Skeletal muscle satellite cell (primary cell): ENCODE measurements around the gene MICOS13.

Source experiments
- H3K27me3 ChIP-seq: 2 replicates; pipeline ENCODE4 v1.7.0; 2013; ENCODE audit warnings: low read length; ENCODE audit not compliant: control insufficient read depth, insufficient read depth
- H3K36me3 ChIP-seq: 2 replicates; pipeline ENCODE4 v1.7.0; 2013; ENCODE audit warnings: mild to moderate bottlenecking, control low read depth, low read length; ENCODE audit not compliant: insufficient read depth
- H3K4me1 ChIP-seq: 2 replicates; pipeline ENCODE4 v1.7.0; 2013; ENCODE audit warnings: low read length; ENCODE audit not compliant: control insufficient read depth, insufficient read depth
- H3K4me2 ChIP-seq: 2 replicates; pipeline ENCODE4 v1.7.0; 2013; ENCODE audit warnings: mild to moderate bottlenecking, low read length
- H3K4me3 ChIP-seq: 2 replicates; pipeline ENCODE4 v1.7.0; 2013; ENCODE audit warnings: low read length
- H3K9ac ChIP-seq: 2 replicates; pipeline ENCODE4 v1.7.0; 2013; ENCODE audit warnings: mild to moderate bottlenecking, low read depth, low read length, moderate library complexity
- H3K9me3 ChIP-seq: replicated peaks from 2 replicates; pipeline ENCODE4 v1.7.0; 2013; ENCODE audit warnings: mild to moderate bottlenecking, control low read depth, low read length

MICOS13 gene

DNA sequence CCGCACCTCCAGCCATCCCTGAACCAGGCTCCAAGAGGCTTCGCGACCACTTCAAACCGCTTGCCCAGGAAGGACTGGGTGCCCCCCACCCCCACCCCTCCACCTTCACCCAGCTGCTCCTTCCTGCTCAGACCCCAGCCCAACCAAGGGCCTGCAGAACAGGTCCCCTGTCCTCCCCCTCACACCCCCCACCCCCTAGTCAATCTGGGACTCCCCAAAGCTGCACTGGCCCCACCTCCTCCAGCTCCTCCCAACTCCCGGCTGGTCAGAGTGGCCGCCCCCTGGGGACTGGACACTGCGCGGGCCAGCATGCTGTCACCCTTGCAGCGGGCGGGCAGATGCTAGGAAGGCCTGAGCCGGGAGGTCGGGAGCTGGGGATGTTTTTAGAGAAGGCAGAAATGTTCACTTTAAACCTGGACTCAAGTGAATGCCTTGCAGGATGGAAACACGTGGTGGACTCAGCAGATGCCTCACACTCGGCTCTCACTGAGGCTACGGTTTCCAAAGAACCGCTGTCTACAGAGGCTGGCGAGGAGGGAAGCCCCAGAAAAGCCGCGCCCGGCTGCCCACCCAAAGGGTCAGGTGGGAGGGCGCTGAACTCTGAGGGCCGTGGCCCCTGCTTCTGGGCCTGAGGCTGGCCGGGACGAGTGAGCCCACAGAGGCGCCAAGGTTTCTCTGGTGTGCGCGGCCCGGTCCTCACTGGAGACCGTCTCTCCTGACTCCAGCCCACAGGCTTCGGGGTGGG is 17.7 kb upstream of the MICOS13 start:
- Histone ChIP-seq H3K36me3 (peaks cover 64% of the 10 kb centered on the region), H3K4me3 (no peak overlapping the region), H3K4me2 (no peak overlapping the region), H3K9ac (no peak overlapping the region), H3K27me3 (no peaks in the 10 kb centered on the region), H3K9me3 (no peaks in the 10 kb centered on the region), H3K4me1 (peaks cover 11% of the 10 kb centered on the region)

DNA sequence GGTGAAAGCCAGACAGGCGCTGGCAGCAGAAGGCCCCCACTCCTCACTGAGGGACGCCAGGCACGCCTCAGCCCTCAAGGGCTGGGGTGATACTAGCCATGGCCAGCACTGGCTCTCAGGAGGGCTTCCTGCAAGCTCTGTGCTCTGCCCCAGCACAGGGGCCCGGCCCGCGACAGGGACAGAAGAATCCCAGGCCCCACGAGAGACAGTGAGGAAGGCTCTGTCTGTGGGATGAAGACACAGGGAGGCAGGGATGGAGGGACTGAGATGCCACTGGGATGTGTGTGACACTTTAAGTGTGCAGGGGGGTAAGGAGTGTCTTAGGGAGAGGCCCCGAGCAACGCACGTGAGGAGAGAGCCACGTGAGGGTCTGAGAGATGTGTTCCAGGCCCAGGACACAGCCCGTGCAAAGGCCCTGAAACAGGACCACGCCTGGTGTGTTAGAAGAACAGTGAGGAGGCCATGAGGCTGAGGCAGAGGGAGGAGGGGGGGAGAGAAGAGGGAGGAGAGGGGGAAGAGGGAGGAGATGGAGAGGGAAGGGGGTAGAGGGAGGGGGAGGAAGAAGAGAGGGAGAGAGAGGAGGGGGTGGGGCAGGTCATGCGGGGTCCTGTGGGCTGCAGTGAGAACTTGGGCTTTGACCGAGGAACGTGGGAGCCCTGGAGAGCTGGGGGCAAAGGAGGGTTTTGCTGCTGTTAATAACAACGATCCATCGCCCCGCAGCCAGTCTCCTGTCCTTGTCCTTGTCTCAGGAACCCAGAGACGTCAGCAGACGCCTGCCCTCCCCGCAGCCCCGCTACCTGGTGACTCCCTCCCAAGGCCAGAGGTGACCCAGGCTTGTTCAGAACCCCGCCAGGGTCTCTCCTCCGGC is 16.9 kb upstream of the MICOS13 start:
- peaks cover 72% of the 10 kb centered on the region for H3K36me3 ChIP-seq
- H3K9ac ChIP-seq = no peak overlapping the region
- no peaks in the 10 kb centered on the region for H3K27me3 ChIP-seq
- H3K4me1 ChIP-seq = peaks cover 17% of the 10 kb centered on the region
- no peak overlapping the region for H3K4me2 ChIP-seq
- H3K9me3 ChIP-seq = no peaks in the 10 kb centered on the region
- H3K4me3 ChIP-seq = no peak overlapping the region

DNA sequence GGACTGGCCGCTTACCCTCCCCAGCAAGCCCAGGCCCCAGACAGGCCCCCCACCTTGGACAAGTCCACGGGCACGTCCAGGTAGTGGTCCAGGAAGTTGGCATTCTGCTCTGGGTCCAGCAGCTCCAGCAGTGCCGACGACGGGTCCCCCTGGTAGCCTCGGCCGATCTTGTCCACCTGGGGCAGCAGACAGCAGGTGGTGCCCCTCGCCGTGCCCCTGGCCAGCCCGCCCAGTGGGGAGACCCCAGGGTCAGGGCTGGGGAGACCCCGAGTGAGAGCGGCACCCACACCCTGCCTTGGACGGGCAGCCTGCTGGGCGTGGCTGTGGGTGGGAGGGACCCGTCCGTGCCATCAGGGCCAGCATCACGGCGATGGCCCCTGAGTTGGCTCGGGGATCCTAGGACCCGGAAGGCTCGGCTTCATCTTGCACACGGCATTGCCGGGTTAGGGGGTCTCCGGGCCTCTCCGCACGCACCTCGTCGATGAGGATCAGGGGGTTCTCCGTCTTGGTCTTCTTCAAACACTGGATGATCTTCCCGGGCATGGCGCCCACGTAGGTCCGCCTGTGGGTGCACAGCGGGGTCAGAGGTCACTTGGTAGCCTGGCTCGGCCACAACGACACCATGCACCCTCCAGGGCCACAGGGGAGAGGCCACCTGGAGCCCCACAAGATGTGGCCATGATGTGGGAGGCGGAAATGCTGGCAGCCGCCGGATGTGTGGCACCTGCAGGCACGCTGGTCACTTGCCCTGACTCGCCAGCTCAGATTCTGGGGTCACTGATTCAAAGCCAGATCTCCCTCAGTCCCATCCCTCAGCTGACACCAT is 16.1 kb upstream of the MICOS13 start:
- H3K27me3 ChIP-seq = no peaks in the 10 kb centered on the region
- H3K4me2 ChIP-seq = no peak overlapping the region
- H3K9ac ChIP-seq = no peak overlapping the region
- peaks cover 81% of the 10 kb centered on the region for H3K36me3 ChIP-seq
- H3K4me3 ChIP-seq = no peak overlapping the region
- no peaks in the 10 kb centered on the region for H3K9me3 ChIP-seq
- peaks cover 25% of the 10 kb centered on the region for H3K4me1 ChIP-seq

DNA sequence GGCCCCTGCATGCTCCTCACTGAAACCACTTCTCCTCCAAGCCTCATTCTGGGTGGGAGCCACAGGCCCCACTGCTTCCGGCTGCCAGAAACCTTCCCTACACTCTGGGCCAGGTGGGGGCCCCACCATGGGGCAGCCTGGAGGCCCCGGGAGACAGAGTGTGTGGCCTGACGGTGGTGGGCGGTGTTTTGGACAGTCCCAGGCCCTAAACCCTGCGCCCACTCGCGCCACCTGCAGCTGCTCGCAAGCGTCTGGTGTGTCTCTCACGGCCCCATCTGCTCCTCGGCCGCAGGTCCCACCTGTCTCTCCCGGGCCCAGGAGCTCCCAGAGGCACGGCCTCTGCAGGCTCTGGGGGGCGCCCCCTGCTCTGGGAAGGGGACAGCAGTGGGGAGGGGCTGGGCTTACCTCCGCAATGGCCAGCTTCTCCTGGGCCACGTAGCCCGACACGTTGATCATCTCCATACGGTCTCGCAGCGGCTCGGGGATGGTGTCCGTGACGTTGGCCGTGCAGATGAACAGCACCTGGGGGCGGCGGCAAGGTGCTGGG is 15.4 kb upstream of the MICOS13 start:
- Histone ChIP-seq H3K4me2 (no peak overlapping the region), H3K4me1 (peaks cover 25% of the 10 kb centered on the region), H3K4me3 (no peak overlapping the region), H3K9ac (no peak overlapping the region), H3K36me3 (peaks cover 86% of the 10 kb centered on the region), H3K27me3 (no peaks in the 10 kb centered on the region), H3K9me3 (no peaks in the 10 kb centered on the region)

DNA sequence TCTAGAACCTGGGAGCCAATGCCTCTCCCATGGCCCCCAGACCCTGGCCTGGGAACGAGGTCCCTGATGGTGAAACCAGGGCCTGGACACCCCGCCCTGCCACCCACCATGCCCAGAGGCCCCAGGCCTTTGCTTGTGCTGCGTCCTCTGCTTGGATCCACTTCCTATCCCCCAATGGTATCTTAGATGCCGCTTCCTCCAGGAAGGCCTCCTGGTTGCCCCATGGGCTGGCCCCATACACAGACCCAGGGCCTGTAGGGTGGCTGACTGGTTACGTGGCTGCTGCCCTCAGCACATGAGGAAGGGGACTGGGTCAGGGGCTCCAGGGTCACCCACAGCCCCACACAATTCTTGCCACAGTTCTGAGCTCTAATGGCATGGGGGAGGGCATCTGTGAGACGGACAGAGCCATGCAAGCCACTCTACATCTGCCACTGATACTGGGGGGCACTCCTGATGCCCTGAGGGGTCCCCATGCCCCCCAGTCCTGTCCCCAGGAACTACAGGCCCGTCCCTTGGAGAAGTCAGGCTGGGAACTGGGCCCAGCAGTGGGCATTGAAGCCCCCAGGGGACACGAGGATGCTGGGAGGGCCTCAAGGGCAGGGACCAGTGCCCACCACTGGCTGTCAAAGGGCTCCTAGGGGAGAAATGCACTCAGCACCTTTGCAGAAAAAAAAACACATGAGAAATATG is 14.8 kb upstream of the MICOS13 start:
- Histone ChIP-seq H3K4me2 (no peak overlapping the region), H3K4me3 (no peak overlapping the region), H3K27me3 (no peaks in the 10 kb centered on the region), H3K9ac (no peak overlapping the region), H3K4me1 (peaks cover 25% of the 10 kb centered on the region), H3K9me3 (no peaks in the 10 kb centered on the region), H3K36me3 (peaks cover 85% of the 10 kb centered on the region)

DNA sequence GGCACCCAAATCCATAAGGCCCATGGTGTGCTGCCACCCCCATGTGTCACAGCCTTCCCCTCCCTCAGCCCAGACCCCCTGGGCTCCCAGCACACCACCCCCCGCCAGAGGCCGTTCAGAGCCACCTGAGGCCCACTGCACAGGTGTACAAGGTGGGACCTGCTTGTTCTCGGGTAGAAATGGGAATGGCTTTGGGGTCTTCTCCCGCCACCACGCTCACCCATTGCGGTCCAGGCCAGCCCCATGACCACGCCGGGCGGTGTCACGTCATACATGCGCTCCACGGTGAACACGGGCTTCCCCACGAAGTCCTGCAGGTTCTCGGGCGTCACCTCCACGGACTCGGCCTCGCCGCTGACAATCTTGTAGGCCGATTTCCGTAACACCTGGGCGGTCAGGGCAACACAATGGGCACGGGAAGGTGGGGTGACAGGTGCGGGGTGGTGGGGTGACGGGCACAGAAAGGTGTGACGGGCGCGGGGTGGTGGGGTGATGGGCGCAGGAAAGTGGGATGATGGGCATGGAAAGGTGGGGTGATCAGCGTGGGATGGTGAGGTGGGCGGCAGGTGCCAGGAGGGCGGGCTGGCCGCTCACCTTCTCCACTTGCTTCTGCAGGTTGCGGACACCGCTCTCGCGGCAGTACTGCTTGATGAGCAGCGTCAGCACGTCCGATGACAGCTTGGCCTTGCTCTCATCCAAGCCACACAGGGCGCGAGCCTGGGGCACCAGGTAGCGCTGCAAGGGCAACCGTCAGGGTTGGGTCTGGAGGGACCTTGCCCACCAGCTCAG is 14.0 kb upstream of the MICOS13 start:
- peaks cover 79% of the 10 kb centered on the region for H3K36me3 ChIP-seq
- H3K9ac ChIP-seq = no peak overlapping the region
- no peak overlapping the region for H3K4me2 ChIP-seq

DNA sequence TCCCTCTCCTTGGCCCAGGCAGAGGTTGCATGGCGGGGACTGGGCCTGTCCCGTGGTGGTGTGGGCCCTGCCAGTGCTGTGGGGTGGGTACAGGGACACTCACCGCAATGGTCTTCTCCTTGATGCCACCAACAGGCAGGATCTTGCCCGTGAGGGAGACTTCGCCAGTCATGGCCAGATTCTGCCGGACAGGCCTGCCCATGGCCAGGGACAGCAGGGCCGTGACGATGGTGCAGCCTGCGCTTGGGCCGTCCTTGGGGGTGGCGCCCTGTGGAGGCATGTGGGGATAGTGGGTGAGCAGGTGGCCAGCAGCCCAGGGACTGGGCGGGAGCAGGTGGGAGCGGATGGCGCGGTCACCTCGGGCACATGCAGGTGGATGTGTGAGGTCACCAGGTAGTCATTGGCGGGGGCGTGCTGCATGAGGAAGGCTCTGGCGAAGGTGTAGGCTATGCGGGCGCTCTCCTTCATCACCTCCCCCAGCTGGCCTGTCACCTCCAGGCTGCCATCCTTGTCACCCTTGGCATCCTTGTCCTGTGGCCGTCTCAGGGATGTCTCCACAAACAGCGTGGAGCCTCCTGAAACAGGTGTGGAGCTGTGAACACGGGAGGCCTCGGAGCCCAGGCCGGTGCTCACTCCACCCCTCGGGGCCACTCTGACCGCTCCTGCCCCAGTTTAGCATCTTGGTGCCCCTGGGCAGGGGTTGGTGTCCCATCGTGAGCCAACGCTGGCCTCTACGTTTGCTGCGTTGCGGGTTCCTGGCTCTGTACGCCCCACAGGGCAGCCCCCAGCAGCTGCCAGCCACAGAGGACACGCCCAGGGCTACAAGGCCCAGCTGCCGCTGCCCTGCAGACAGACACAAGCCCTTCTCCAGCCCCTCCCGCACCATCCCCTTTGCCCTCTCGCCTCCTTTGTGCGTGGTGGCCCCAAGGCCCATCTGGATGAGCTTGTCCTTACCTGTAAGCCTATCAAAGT is 13.2 kb upstream of the MICOS13 start:
- Histone ChIP-seq H3K4me1 (peaks cover 25% of the 10 kb centered on the region), H3K9ac (no peak overlapping the region), H3K4me3 (no peak overlapping the region), H3K4me2 (peak overlapping the region; percentile 97), H3K27me3 (no peaks in the 10 kb centered on the region), H3K36me3 (peaks cover 71% of the 10 kb centered on the region), H3K9me3 (no peaks in the 10 kb centered on the region)

More for the DNA sequence above, 14.0 kb upstream of the MICOS13 start:
- Histone ChIP-seq H3K27me3 (no peaks in the 10 kb centered on the region), H3K4me1 (peaks cover 25% of the 10 kb centered on the region), H3K4me3 (no peak overlapping the region), H3K9me3 (no peaks in the 10 kb centered on the region)

DNA sequence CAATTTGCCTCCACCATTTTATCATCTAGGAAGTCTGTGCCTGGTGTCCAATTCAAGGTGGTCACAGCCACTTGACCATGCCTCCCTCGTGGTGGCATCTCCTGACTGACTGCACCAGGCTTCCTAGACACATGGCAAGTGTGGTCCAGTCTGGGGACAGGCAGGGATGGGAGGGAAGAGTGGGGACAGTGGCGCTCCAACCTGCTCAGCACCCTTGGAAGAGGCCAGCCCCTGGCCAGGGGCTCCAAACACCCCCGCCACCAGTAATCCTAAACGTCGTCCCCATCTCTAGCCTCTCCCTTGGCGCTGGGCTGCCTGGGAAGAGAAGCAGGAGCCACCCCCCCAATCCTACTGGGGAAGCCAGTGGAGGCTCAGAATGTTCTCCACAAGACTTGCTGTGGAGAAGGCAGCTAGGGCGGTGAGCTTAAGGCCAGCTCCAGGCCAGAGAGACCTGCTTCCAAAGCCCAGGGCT is 12.4 kb upstream of the MICOS13 start:
- Histone ChIP-seq H3K27me3 (no peaks in the 10 kb centered on the region), H3K4me2 (peak overlapping the region; percentile 97), H3K4me1 (peaks cover 25% of the 10 kb centered on the region), H3K4me3 (no peak overlapping the region), H3K36me3 (peaks cover 66% of the 10 kb centered on the region), H3K9ac (peak overlapping the region; percentile 90), H3K9me3 (no peaks in the 10 kb centered on the region)

DNA sequence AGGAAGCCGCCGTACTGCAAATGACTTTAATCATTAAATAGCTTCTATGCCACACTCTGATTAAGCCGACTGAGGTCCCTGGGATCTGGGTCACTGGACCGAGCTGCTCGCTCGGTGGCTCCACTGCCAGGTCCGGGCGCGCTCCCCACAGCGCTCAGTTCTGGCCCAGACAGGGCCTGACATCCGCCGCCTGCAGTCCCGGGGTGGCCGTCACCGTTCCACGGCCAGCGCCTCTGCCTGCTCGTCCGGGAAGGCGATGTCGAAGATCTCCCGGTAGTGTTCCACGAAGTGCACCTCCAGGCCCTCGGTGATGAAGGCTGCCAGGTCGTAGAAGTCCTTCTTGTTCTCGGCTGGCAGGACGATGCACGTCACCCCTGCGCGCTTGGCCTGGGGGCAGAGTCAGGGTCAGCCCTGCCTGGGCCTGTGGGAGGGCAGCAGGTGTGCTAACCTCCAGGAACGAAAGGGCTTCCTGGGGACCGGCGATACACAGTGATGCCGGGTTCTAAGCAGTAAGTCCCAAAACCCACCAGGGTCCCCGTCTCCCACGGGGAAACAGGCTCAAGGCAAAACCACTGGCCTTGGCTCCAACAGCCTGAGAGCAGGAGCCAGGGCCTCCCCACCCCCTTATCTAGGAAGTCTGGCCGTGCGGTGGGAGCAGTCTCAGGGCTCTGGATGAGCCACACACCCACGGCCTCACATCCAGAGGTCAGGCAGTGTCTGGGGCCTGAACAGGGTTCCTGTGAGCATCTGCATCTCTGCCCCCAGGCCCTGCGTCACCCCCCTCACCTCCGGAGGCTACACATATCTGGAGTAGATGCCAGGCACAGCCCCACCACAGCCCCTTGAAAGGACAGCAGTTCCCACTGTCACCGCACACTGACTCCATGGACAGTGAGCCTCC is 11.8 kb upstream of the MICOS13 start:
- Histone ChIP-seq H3K4me1 (peaks cover 29% of the 10 kb centered on the region), H3K36me3 (peaks cover 66% of the 10 kb centered on the region), H3K9ac (peak overlapping the region; percentile 90), H3K4me2 (peak overlapping the region; percentile 97), H3K27me3 (no peaks in the 10 kb centered on the region), H3K9me3 (no peaks in the 10 kb centered on the region), H3K4me3 (peak overlapping the region; percentile 81)
